HG02885 (cell line): Measurements from ENCODE around the gene MTREX.
"Not testable (repeated sequence)": the region's sequence is repeated elsewhere in the genome, so short reads cannot be mapped to it uniquely, and the experiment has no call there.

Source experiments
- ATAC-seq: cut with Tn5 transposase; IDR thresholded peaks from one replicate; pipeline ENCODE4 v1.9.1; 2021; ENCODE audit warnings: mild to moderate bottlenecking; ENCODE audit not compliant: unreplicated experiment, poor library complexity

MTREX gene

GRCh38 chr5:55307383-55308253 lies at the start of gene MTREX, which contains the start of gene DHX29:
TSS of gene MTREX (plus strand) at chr5:55307989. CDS start at chr5:55308014, 25 bp downstream.
TSS of gene DHX29 (minus strand) at chr5:55307694. CDS start at chr5:55307573, 121 bp downstream.
- peak; percentile 90 for ATAC-seq

GRCh38 chr5:55258339-55258738 lies 49.5 kb upstream of the MTREX start:
- ATAC-seq: no peak

- no peak for ATAC-seq
Measured at GRCh38 chr5:55276771-55277170, 31.0 kb upstream of the MTREX start.

GRCh38 chr5:55278778-55279177 lies 29.0 kb upstream of the MTREX start:
- no peak for ATAC-seq

GRCh38 chr5:55286411-55286933 lies 21.3 kb upstream of the MTREX start:
- no peak for ATAC-seq

GRCh38 chr5:55289808-55290207 lies 18.0 kb upstream of the MTREX start:
- ATAC-seq: no peak

GRCh38 chr5:55290991-55291390 lies 16.8 kb upstream of the MTREX start:
- ATAC-seq: no peak

GRCh38 chr5:55294935-55295334 lies 12.9 kb upstream of the MTREX start:
- ATAC-seq: no peak

- no peak for ATAC-seq
Measured at GRCh38 chr5:55300890-55301289, 6.9 kb upstream of the MTREX start.

- no peak for ATAC-seq
Measured at GRCh38 chr5:55303238-55303690, 4.5 kb upstream of the MTREX start.

- ATAC-seq: no peak
Measured at GRCh38 chr5:55304584-55304983, 3.2 kb upstream of the MTREX start.

- no peak for ATAC-seq
Measured at GRCh38 chr5:55305345-55305744, 2.4 kb upstream of the MTREX start.

GRCh38 chr5:55306641-55307382 lies 977 bp upstream of the MTREX start:
- ATAC-seq: peak; percentile 8

GRCh38 chr5:55308254-55308836 lies 556 bp downstream of the MTREX start:
- ATAC-seq: peak; percentile 20

GRCh38 chr5:55313870-55314617 lies 6.3 kb downstream of the MTREX start:
- ATAC-seq: no peak

GRCh38 chr5:55316289-55316688 lies 8.5 kb downstream of the MTREX start:
- no peak for ATAC-seq

GRCh38 chr5:55316837-55317236 lies 9.0 kb downstream of the MTREX start:
- ATAC-seq: no peak

GRCh38 chr5:55318237-55318636 lies 10.4 kb downstream of the MTREX start:
- not testable (repeated sequence) for ATAC-seq

GRCh38 chr5:55319491-55319890 lies 11.7 kb downstream of the MTREX start:
- no peak for ATAC-seq

- ATAC-seq: no peak
Measured at GRCh38 chr5:55320571-55320970, 12.8 kb downstream of the MTREX start.
